GM12878 (cell line): Measurements from ENCODE around the gene MAML2. TPM values are rescaled to one million over a fixed set of nuclear protein-coding genes. Genes with fewer than 3 reads are reported as not detected.

Experiments used
- BRCA1 ChIP-seq: IDR thresholded peaks from 2 replicates; pipeline ENCODE4 v1.6.1; 2011; ENCODE audit warnings: low read depth, low read length, improper control_type of control experiment
- CBX5 ChIP-seq: sonication (generic); IDR thresholded peaks from 2 replicates; pipeline ENCODE4 v1.6.1; 2016; ENCODE audit warnings: low read depth, moderate library complexity, mild to moderate bottlenecking, inconsistent platforms
- DPF2 ChIP-seq: fragments of 450-650 bp; IDR thresholded peaks from 2 replicates; pipeline ENCODE4 v1.6.1; 2017; ENCODE audit warnings: mild to moderate bottlenecking
- ESRRA ChIP-seq: IDR thresholded peaks from 2 replicates; pipeline ENCODE4 v1.6.1; 2012; ENCODE audit warnings: mild to moderate bottlenecking, low read length, improper control_type of control experiment
- IKZF1 ChIP-seq: fragments of 450-650 bp; conservative IDR thresholded peaks from 2 replicates; pipeline ENCODE4 v1.6.1; 2017; ENCODE audit warnings: antibody characterized with exemption, mild to moderate bottlenecking
- IRF4 ChIP-seq: IDR thresholded peaks from 2 replicates; pipeline ENCODE4 v1.6.1; 2011; ENCODE audit warnings: low read depth, low read length
- KLF5 ChIP-seq: fragments of 450-650 bp; IDR thresholded peaks from 2 replicates; pipeline ENCODE4 v1.6.1; 2014; ENCODE audit warnings: mild to moderate bottlenecking; ENCODE audit not compliant: partially characterized antibody
- MAX ChIP-seq: IDR thresholded peaks from 2 replicates; pipeline ENCODE4 v1.6.1; 2012; ENCODE audit warnings: low read depth, low read length, improper control_type of control experiment
- MTA2 ChIP-seq: fragments of 450-650 bp; IDR thresholded peaks from 2 replicates; pipeline ENCODE4 v1.6.1; 2016; ENCODE audit warnings: low read depth, mild to moderate bottlenecking, moderate library complexity
- NFYA ChIP-seq: IDR thresholded peaks from 2 replicates; pipeline ENCODE4 v1.6.1; 2011; ENCODE audit warnings: low read depth, mild to moderate bottlenecking, low read length, improper control_type of control experiment, borderline replicate concordance
- RFX5 ChIP-seq: IDR thresholded peaks from 2 replicates; pipeline ENCODE4 v1.6.1; 2011; ENCODE audit warnings: low read depth, low read length, improper control_type of control experiment
- SMAD1 ChIP-seq: fragments of 450-650 bp; IDR thresholded peaks from 2 replicates; pipeline ENCODE4 v1.6.1; 2018; ENCODE audit warnings: mild to moderate bottlenecking, low read depth; ENCODE audit not compliant: partially characterized antibody
- SMARCA5 ChIP-seq: fragments of 450-650 bp; IDR thresholded peaks from 2 replicates; pipeline ENCODE4 v1.6.1; 2017; ENCODE audit warnings: mild to moderate bottlenecking
- SP1 ChIP-seq: IDR thresholded peaks from one replicate; pipeline ENCODE4 v1.6.1; 2011; ENCODE audit warnings: low read depth, low read length
- TCF12 ChIP-seq: IDR thresholded peaks from 2 replicates; pipeline ENCODE4 v1.6.1; 2011; ENCODE audit warnings: low read depth, mild to moderate bottlenecking, low read length
- TCF3 ChIP-seq: IDR thresholded peaks from 2 replicates; pipeline ENCODE4 v1.6.1; 2012; ENCODE audit warnings: low read depth, mild to moderate bottlenecking, low read length, borderline replicate concordance; ENCODE audit not compliant: insufficient read depth
- USF2 ChIP-seq: IDR thresholded peaks from 2 replicates; pipeline ENCODE4 v1.6.1; 2011; ENCODE audit warnings: low read depth, low read length, improper control_type of control experiment, borderline replicate concordance
- WRNIP1 ChIP-seq: IDR thresholded peaks from 2 replicates; pipeline ENCODE4 v1.6.1; 2011; ENCODE audit warnings: low read depth, low read length, improper control_type of control experiment, borderline replicate concordance
- ZNF592 ChIP-seq: fragments of 450-650 bp; IDR thresholded peaks from 2 replicates; pipeline ENCODE4 v1.6.1; 2017; ENCODE audit warnings: mild to moderate bottlenecking, moderate library complexity
- ZZZ3 ChIP-seq: IDR thresholded peaks from 2 replicates; pipeline ENCODE4 v1.6.1; 2011; ENCODE audit warnings: low read depth; ENCODE audit not compliant: control insufficient read depth, insufficient read length
- polyA plus RNA-seq, 11 experiments: library from polyadenylated mRNA; depleted of rRNA in 4 of 11; unstranded in 6 of 11; stranded (reverse) in 5 of 11; fragments of >200 nt; fragmentation: Nextera tagmentation in 4 of 11; fragmentation: Illumina TruSeq in 1 of 11; extraction: Ambion mirVana in 4 of 11; extraction: Trizol in 1 of 11; gene quantifications; 1 replicate in 1 of 11; 2 replicates in 10 of 11; pipeline versions ENCODE4 v1.2.1 to v1.2.3, GENCODE V29; 2011 to 2016; ENCODE audit warnings: inconsistent platforms in 2 of 11, missing spikeins in 2 of 11, low read depth in 1 of 11
- total RNA-seq, 4 experiments: library from RNA; depleted of rRNA in 3 of 4; stranded (reverse); fragments of >200 nt in 3 of 4; fragmentation: Illumina TruSeq in 1 of 4; extraction: Trizol in 1 of 4; gene quantifications; 2 replicates each; pipeline versions ENCODE4 v1.2.1 to v1.2.3, GENCODE V29; 2013 to 2021
- TF ChIP-seq, protein P1 (sequence below): IDR thresholded peaks from 2 replicates; pipeline ENCODE4 v1.6.1; 2012; ENCODE audit warnings: low read depth, low read length, improper control_type of control experiment
- TF ChIP-seq, protein P2 (sequence below): fragments of 450-650 bp; IDR thresholded peaks from 2 replicates; pipeline ENCODE4 v1.6.1; 2016; ENCODE audit warnings: mild to moderate bottlenecking

The MAML2 gene
- total and polyA plus RNA-seq, 10 of the 15 experiments (the other 5 are each of a cell fraction or from before 2014, with no cell fraction given) = 2.5 to 15.1 (median 12.0) TPM

- TF ChIP-seq ZNF592 (no peak), ZZZ3 (no peak), USF2 (no peak), TCF12 (peak; percentile 74), KLF5 (peak; percentile 24), RFX5 (no peak), SP1 (no peak), BRCA1 (peak; percentile 80), MTA2 (no peak), IKZF1 (peak; percentile 64; the same call in 1 of the 2 replicates), MAX (no peak), ESRRA (no peak), IRF4 (0 out of 2 replicates have a peak, but pooled peaks have one; percentile 10), WRNIP1 (no peak), TCF3 (no peak), CBX5 (0 out of 2 replicates have a peak, but pooled peaks have one; percentile 21), NFYA (no peak), SMAD1 (no peak), DPF2 (no peak), SMARCA5 (no peak)
- TF ChIP-seq, protein P1, sequence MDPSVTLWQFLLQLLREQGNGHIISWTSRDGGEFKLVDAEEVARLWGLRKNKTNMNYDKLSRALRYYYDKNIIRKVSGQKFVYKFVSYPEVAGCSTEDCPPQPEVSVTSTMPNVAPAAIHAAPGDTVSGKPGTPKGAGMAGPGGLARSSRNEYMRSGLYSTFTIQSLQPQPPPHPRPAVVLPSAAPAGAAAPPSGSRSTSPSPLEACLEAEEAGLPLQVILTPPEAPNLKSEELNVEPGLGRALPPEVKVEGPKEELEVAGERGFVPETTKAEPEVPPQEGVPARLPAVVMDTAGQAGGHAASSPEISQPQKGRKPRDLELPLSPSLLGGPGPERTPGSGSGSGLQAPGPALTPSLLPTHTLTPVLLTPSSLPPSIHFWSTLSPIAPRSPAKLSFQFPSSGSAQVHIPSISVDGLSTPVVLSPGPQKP = peak; percentile 100
- TF ChIP-seq, protein P2, sequence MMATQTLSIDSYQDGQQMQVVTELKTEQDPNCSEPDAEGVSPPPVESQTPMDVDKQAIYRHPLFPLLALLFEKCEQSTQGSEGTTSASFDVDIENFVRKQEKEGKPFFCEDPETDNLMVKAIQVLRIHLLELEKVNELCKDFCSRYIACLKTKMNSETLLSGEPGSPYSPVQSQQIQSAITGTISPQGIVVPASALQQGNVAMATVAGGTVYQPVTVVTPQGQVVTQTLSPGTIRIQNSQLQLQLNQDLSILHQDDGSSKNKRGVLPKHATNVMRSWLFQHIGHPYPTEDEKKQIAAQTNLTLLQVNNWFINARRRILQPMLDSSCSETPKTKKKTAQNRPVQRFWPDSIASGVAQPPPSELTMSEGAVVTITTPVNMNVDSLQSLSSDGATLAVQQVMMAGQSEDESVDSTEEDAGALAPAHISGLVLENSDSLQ = peak; percentile 28; the same call in 1 of the 2 replicates
Observed at GRCh38 chr11:96242971-96243647, 99.9 kb downstream of the MAML2 start (continued).
